Aorta (tissue), 5 donors: ENCODE data around the gene GRIK2. TPM values are rescaled to one million over a fixed set of nuclear protein-coding genes. Genes with fewer than 3 reads are reported as not detected.

ENCODE experiments used
- ATAC-seq: fragments of 200-7000 bp; cut with Tn5 transposase; one replicate; pipeline ENCODE4 v1.9.1; 2022; ENCODE audit warnings: moderate library complexity; ENCODE audit not compliant: low FRiP score
- DNase-seq, 2 donors: peaks; one replicate each; pipeline ENCODE4 v3.0.0-alpha.2; 2020
- H3K27ac ChIP-seq, 2 donors: one replicate each; pipeline ENCODE4 v1.5.1; 2013; ENCODE audit warnings: low read length in 2 of 2, mild to moderate bottlenecking in 2 of 2, moderate library complexity in 2 of 2, control low read depth in 1 of 2, inconsistent platforms in 1 of 2, low read depth in 1 of 2
- H3K27me3 ChIP-seq, 2 donors: one replicate each; pipeline ENCODE4 v1.6.1; 2013; ENCODE audit warnings: control low read depth in 1 of 2, low read length in 1 of 2, mild to moderate bottlenecking in 1 of 2, moderate library complexity in 1 of 2; ENCODE audit not compliant: insufficient read depth in 2 of 2, control insufficient read depth in 1 of 2
- H3K36me3 ChIP-seq, 2 donors: one replicate each; pipeline ENCODE4 v1.6.1; 2013; ENCODE audit warnings: control low read depth in 1 of 2, low read length in 1 of 2, mild to moderate bottlenecking in 1 of 2; ENCODE audit not compliant: insufficient read depth in 2 of 2, control insufficient read depth in 1 of 2
- H3K4me1 ChIP-seq, 2 donors: one replicate each; pipeline ENCODE4 v1.6.1; 2013; ENCODE audit warnings: low read length in 2 of 2, control low read depth in 1 of 2, mild to moderate bottlenecking in 1 of 2, moderate library complexity in 1 of 2; ENCODE audit not compliant: insufficient read depth in 2 of 2, control insufficient read depth in 1 of 2
- H3K4me3 ChIP-seq, 2 donors: one replicate each; pipeline ENCODE4 v1.5.1; 2013; ENCODE audit warnings: low read length in 2 of 2, control low read depth in 1 of 2, mild to moderate bottlenecking in 1 of 2
- H3K9me3 ChIP-seq: one replicate; pipeline ENCODE4 v1.6.1; 2013; ENCODE audit warnings: mild to moderate bottlenecking, low read length; ENCODE audit not compliant: control insufficient read depth
- WGBS, 2 donors: extraction: QIAGEN DNeasy Blood & Tissue Kit; methylation state at CpG; one replicate each; pipeline ENCODE4 v1.1.7; 2013; 5-methylcytosine and 5-hydroxymethylcytosine counted together
- intact Hi-C, 2 donors: fragments of 100-400 bp; cut with DNase I; formaldehyde crosslinking; loops; one replicate each; pipeline versions ENCODE4 v1.14.2 to v1.15.0; 2022
- polyA plus RNA-seq, 2 donors: library from polyadenylated mRNA; stranded (reverse); fragments of 200-250 nt; gene quantifications; one replicate each; pipeline ENCODE4 v1.2.3, GENCODE V29; 2013
- total RNA-seq, 2 donors: library from RNA; stranded (reverse); fragmentation: NEBNext Ultra II Directional; extraction: Animal tissue kit (Norgen Biotek cat#: 25700); gene quantifications; one replicate each; pipeline ENCODE4 v1.2.1, GENCODE V29; 2021
- donor health status: healthy with polysubstance abuse.
- donor health status: Bipolar disorder and iron deficiency.
- donor health status: DM: no; HTN: no; CAD: no.
- donor health status: DM: no; HTN: no; CAD: no.
- donor health status: DM: yes; HTN: yes; CAD: no.

Gene GRIK2
- total and polyA plus RNA-seq, 4 donors: 0.82 to 3.0 (median 2.3) TPM; not detected in 1

GRCh38 chr6:101403216-101403945, 9.9 kb downstream of the GRIK2 start:
- intact Hi-C loops: no loop called here
- ATAC-seq (no peak), DNase-seq (no peak)
- H3K4me3 ChIP-seq: no peak overlapping the region
- peaks cover 1% of the 10 kb centered on the region for H3K9me3 ChIP-seq
- H3K36me3 ChIP-seq: no peaks in the 10 kb centered on the region
- H3K4me1 ChIP-seq: no peaks in the 10 kb centered on the region
- peaks cover 0 to 2% of the 10 kb centered on the region in 2 donors for H3K27me3 ChIP-seq
- WGBS, 2 donors: 67 to 77% methylated on average over 16 of the region's 16 CpGs
- H3K27ac ChIP-seq: no peak overlapping the region

DNA sequence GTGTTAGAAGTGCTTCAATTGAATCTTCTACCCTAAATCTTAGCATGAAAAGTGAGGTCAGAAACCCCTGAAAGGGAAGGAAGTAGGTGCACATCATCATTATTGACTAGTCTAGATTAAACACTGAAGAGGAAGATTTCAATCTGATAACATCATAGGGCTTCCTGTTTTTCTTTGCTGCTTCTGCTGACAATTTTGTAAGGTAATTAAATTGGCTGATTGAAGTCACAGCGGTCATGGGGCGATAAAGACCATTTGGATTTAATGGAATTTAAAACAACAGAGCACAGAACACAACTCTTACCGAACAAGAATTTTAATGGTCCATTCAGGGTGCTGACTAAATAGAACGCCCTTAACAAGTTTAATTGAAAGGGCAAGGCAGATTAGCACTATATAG, 11.3 kb downstream of the GRIK2 start:
- Histone ChIP-seq H3K27ac (no peak overlapping the region), H3K27me3 (peaks cover 0 to 2% of the 10 kb centered on the region in 2 donors), H3K4me1 (no peaks in the 10 kb centered on the region), H3K9me3 (peaks cover 1% of the 10 kb centered on the region), H3K36me3 (no peaks in the 10 kb centered on the region), H3K4me3 (no peak overlapping the region)
- intact Hi-C loops: no loop called here
- DNase-seq: no peak
- WGBS, 2 donors: 87% methylated on average over 4 of the region's 4 CpGs
- ATAC-seq: no peak

- ATAC-seq (no peak), DNase-seq (no peak)
- no peaks in the 10 kb centered on the region for H3K27me3 ChIP-seq
- no peak overlapping the region for H3K27ac ChIP-seq
- peaks cover 1% of the 10 kb centered on the region for H3K9me3 ChIP-seq
- intact Hi-C loops: no loop called here
- no peak overlapping the region for H3K4me3 ChIP-seq
- H3K36me3 ChIP-seq: no peaks in the 10 kb centered on the region
- no peaks in the 10 kb centered on the region for H3K4me1 ChIP-seq
These were observed 20.3 kb downstream of the GRIK2 start for GRCh38 chr6:101413773-101414172.

DNA sequence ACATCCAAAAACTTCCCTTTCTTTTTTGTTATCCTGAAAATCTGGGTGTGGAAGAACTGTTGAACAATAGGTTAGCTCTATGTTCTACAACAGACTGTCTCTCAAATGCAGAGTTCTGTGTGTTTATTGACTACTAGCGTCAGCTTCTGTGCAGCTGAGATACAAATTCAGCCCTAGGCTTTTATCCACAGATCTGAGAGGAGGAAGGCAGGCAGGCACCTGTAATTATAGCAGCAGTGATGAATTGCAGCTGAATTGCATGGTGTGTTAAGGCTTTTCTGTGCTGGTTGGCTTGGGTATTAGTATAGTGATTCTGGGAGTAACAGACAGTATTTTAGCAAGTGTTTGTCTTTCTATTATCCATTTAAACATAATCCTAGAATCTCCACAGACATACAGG, 24.4 kb downstream of the GRIK2 start:
- intact Hi-C loops: no loop called here
- Histone ChIP-seq H3K4me1 (no peaks in the 10 kb centered on the region), H3K4me3 (no peak overlapping the region), H3K36me3 (no peaks in the 10 kb centered on the region), H3K27me3 (no peaks in the 10 kb centered on the region), H3K9me3 (peaks cover 4% of the 10 kb centered on the region), H3K27ac (no peak overlapping the region)
- ATAC-seq: no peak
- WGBS, 2 donors: 85 to 88% methylated on average over 1 of the region's 1 CpG
- DNase-seq: no peak

DNA sequence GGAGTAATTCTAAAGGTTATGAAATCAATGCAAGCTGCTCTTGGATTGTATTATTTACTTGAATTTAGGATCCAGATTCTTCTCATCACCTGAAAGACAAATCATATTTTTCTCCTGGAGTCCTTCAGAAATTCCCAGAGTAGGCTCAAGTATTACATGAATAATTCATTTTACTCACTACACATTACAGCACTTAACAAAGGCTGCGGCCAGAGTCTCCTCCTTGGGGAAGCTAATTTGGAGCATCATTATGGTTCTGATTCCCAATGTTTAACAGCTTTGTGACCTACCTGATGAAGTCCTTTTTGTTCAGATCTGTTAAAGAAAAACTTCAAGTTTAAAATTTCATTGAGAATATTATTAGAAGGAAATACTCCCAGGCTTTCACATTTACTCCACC, 28.7 kb downstream of the GRIK2 start:
- Histone ChIP-seq H3K4me1 (no peaks in the 10 kb centered on the region), H3K27ac (no peak overlapping the region), H3K27me3 (no peaks in the 10 kb centered on the region), H3K4me3 (no peak overlapping the region), H3K36me3 (no peaks in the 10 kb centered on the region), H3K9me3 (peaks cover 3% of the 10 kb centered on the region)
- ATAC-seq (no peak), DNase-seq (no peak)
- intact Hi-C loops: no loop called here
- WGBS, 2 donors: 56 to 81% methylated on average over 1 of the region's 1 CpG

GRCh38 chr6:101422811-101423210, 29.3 kb downstream of the GRIK2 start:
- H3K27ac ChIP-seq: no peak overlapping the region
- no peaks in the 10 kb centered on the region for H3K4me1 ChIP-seq
- H3K9me3 ChIP-seq: peaks cover 3% of the 10 kb centered on the region
- DNase-seq (no peak), ATAC-seq (no peak)
- intact Hi-C loops: no loop called here
- WGBS, 2 donors: 19 to 49% methylated on average over 1 of the region's 1 CpG
- no peak overlapping the region for H3K4me3 ChIP-seq
- no peaks in the 10 kb centered on the region for H3K36me3 ChIP-seq
- H3K27me3 ChIP-seq: no peaks in the 10 kb centered on the region

DNA sequence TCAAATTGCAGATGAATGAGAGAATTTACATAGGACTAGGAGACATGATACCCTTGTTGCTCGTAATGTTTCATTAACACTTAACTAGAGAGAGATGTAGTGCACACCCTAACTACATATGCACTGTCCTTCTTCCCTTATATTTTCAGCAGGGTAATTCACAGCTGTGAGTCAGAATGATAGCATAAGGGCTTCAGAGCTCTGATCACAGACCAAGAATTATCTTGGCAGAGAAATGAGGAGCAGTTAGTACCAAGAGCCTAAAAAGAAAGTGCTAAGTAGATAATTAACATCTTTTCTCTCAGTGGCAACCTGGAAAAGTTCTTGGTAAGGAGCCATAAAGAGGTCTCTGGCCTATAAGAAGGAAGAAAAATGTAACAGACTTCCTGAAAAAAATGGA, 35.8 kb downstream of the GRIK2 start:
- WGBS, 2 donors: 43 to 63% methylated on average over 1 of the region's 1 CpG
- Histone ChIP-seq H3K36me3 (no peaks in the 10 kb centered on the region), H3K27me3 (no peaks in the 10 kb centered on the region), H3K4me1 (no peaks in the 10 kb centered on the region), H3K9me3 (no peaks in the 10 kb centered on the region), H3K27ac (no peak overlapping the region), H3K4me3 (no peak overlapping the region)
- intact Hi-C loops: no loop called here
- ATAC-seq: no peak
- no peak for DNase-seq

- no peaks in the 10 kb centered on the region for H3K9me3 ChIP-seq
- H3K4me3 ChIP-seq: no peak overlapping the region
- no peak for DNase-seq
- no peak for ATAC-seq
- 18 to 27% methylated on average over 5 of the region's 5 CpGs for WGBS, 2 donors
- H3K36me3 ChIP-seq: no peaks in the 10 kb centered on the region
- no peaks in the 10 kb centered on the region for H3K4me1 ChIP-seq
- H3K27me3 ChIP-seq: no peaks in the 10 kb centered on the region
- intact Hi-C loops: no loop called here
- H3K27ac ChIP-seq: no peak overlapping the region
These were observed 36.3 kb downstream of the GRIK2 start for GRCh38 chr6:101429845-101430244.

GRCh38 chr6:101433141-101433540, 39.6 kb downstream of the GRIK2 start:
- H3K27ac ChIP-seq: no peak overlapping the region

More at GRCh38 chr6:101433141-101433540, 39.6 kb downstream of the GRIK2 start:
- DNase-seq (no peak), ATAC-seq (no peak)
- H3K9me3 ChIP-seq: no peaks in the 10 kb centered on the region
- H3K36me3 ChIP-seq: no peaks in the 10 kb centered on the region
- H3K4me3 ChIP-seq: no peak overlapping the region
- 92% methylated on average over 5 of the region's 5 CpGs for WGBS, 2 donors
- H3K4me1 ChIP-seq: no peaks in the 10 kb centered on the region
- intact Hi-C loops: no loop called here
- no peaks in the 10 kb centered on the region for H3K27me3 ChIP-seq
